ENCODE data around the gene LGALS14. TPM values are rescaled to one million over a fixed set of nuclear protein-coding genes. Genes with fewer than 3 reads are reported as not detected.

The LGALS14 gene, protein sequence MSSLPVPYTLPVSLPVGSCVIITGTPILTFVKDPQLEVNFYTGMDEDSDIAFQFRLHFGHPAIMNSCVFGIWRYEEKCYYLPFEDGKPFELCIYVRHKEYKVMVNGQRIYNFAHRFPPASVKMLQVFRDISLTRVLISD
- total RNA-seq (2021; ENCODE audit: unreplicated experiment) (not detected), Bru-seq, nascent RNA (not detected), BruChase-seq, experiment 1, labeled RNA remaining after a 6-hour chase (not detected), BruChase-seq, experiment 2, labeled RNA remaining after a 2-hour chase (not detected)
- polyA plus RNA-seq (2012) = not detected in 2 replicates
- long read RNA-seq = 0 reads

DNA sequence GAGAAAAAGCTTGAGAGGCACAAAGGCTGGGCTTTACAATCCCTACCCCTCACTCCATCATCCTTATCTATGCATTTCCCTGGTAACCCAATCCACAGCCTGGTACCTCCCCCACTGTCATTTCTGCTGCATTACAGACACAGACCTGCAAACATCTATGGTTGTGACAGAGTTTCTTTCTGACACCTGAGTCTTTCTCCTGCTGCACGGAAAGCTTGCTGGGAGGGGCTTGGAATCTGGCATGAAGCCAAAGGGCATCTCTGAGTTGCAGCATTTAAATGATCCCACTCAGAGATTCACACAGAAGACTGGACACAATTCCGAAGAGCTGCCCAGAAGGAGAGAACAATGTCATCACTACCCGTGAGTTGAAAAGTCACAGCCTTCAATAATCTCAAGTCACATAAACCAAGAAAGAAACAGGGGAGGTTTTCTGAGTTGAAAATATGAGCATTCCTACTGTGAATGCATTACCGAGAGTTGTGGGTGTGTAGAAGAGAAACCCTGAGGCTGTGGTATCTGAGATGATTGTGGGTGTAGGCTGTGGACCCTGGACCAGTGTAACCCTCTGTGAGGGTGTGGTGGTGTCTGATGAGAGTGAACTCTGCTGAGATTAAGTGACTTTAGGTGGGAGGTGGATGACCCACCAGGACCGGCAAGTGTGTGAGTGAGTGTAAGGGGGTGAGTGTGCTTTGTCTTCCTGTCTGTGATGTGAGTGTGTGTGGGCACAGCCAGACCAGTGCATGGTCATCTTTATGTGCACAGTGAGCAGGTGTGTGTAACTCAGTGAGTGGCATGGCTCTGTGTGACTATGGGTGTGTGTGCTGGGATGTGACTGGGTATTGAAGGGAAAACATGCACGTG, at the start of gene LGALS14:
Gene LGALS14, plus strand, starts transcription at position 301 of the 864 bp plus-strand sequence. Its CDS starts 48 bp downstream, at position 349.
- no peaks in the 10 kb centered on the region for H3K4me1 ChIP-seq (ENCODE audit: control insufficient read depth in 1 of 2, insufficient read depth in 2 of 2, low read length in 2 of 2)
- no peak for TF ChIP-seq FOSL1 (IDR thresholded peaks at IDR 0.05; ENCODE audit: low read depth)
- TF ChIP-seq EZH2phosphoT487 (IDR thresholded peaks at IDR 0.05; ENCODE audit: borderline replicate concordance) = no peak
- TF ChIP-seq CTCF (IDR thresholded peaks at IDR 0.05 in 2 of 3, conservative IDR thresholded peaks at IDR 0.05 in 1 of 3; ENCODE audit: borderline replicate concordance in 1 of 3, insufficient read depth in 1 of 3, low read depth in 2 of 3, low read length in 2 of 3) = no peak
- no peak for TF ChIP-seq ZNF274 (IDR thresholded peaks at IDR 0.05; ENCODE audit: low read depth, low read length)
- no peak for TF ChIP-seq RAD21 (IDR thresholded peaks at IDR 0.05; ENCODE audit: low read depth)
- no peak for TF ChIP-seq CEBPB (IDR thresholded peaks at IDR 0.05; ENCODE audit: low read depth)
- TF ChIP-seq, protein P1, sequence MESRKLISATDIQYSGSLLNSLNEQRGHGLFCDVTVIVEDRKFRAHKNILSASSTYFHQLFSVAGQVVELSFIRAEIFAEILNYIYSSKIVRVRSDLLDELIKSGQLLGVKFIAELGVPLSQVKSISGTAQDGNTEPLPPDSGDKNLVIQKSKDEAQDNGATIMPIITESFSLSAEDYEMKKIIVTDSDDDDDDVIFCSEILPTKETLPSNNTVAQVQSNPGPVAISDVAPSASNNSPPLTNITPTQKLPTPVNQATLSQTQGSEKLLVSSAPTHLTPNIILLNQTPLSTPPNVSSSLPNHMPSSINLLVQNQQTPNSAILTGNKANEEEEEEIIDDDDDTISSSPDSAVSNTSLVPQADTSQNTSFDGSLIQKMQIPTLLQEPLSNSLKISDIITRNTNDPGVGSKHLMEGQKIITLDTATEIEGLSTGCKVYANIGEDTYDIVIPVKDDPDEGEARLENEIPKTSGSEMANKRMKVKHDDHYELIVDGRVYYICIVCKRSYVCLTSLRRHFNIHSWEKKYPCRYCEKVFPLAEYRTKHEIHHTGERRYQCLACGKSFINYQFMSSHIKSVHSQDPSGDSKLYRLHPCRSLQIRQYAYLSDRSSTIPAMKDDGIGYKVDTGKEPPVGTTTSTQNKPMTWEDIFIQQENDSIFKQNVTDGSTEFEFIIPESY (IDR thresholded peaks at IDR 0.05; ENCODE audit: extremely low read depth, insufficient replicate concordance, low read length) = no peak
- TF ChIP-seq YY1 (IDR thresholded peaks at IDR 0.05; ENCODE audit: extremely low read depth, insufficient replicate concordance, low read depth, low read length) = no peak
- TF ChIP-seq ATF3 (IDR thresholded peaks at IDR 0.05) = no peak
- no peak for TF ChIP-seq POLR2AphosphoS5 (IDR thresholded peaks at IDR 0.05; ENCODE audit: low read depth, low read length)
- no peak for TF ChIP-seq POLR2A (IDR thresholded peaks at IDR 0.05; ENCODE audit: borderline replicate concordance, extremely low read depth, insufficient read depth, insufficient read length)
- no peak for TF ChIP-seq ELF1 (IDR thresholded peaks at IDR 0.05; ENCODE audit: borderline replicate concordance, low read depth)
- RAD21 ChIA-PET (ENCODE audit: low non-redundant PET in 1 of 2, low total read pairs in 2 of 2, uncharacterized antibody in 2 of 2, unreplicated experiment in 2 of 2) = no interaction called here
- no peaks in the 10 kb centered on the region for H3K9me2 ChIP-seq (ENCODE audit: insufficient read depth)
- intact Hi-C loops (cut with micrococcal nuclease) = no loop called here
- BruUV-seq (replicated peaks) = no TSS peak
- no peak within 1 kb of the TSS for H3K4me2 ChIP-seq (ENCODE audit: low read length)
- CTCF ChIA-PET = no interaction called here
- ATAC-seq (no peak), DNase-seq (ENCODE audit: low read depth, low spot score) (no peak)
- no peak within 1 kb of the TSS for H3K4me3 ChIP-seq (replicated peaks in 1 of 2; ENCODE audit: low read depth in 1 of 2, low read length in 2 of 2)
- no peaks in the 10 kb centered on the region for H3K9me3 ChIP-seq (ENCODE audit: control insufficient read depth in 1 of 2, insufficient read depth in 1 of 2, low read depth in 1 of 2, low read length in 2 of 2)
- H4K20me1 ChIP-seq (ENCODE audit: insufficient read depth) = no peaks in the 10 kb centered on the region
- POLR2A ChIA-PET = no interaction called here
- no peak within 1 kb of the TSS for H3K27ac ChIP-seq (ENCODE audit: low read depth, low read length)
- no peaks in the 10 kb centered on the region for H3K36me3 ChIP-seq (ENCODE audit: control insufficient read depth in 1 of 2, insufficient read depth in 2 of 2, low read length in 2 of 2)
- H3K9ac ChIP-seq (ENCODE audit: low read length) = no peak within 1 kb of the TSS
- H3K27me3 ChIP-seq (ENCODE audit: insufficient read depth, low read length) = peaks cover 81% of the 10 kb centered on the region
- H2AFZ ChIP-seq (ENCODE audit: low read depth, low read length, poor library complexity, severe bottlenecking) = no peak within 1 kb of the TSS
- no peaks in the 10 kb centered on the region for H3K79me2 ChIP-seq (ENCODE audit: insufficient read depth, low read length)
